Right lung (tissue), 10 donors: Measurements from ENCODE around the gene KRT82. TPM values are rescaled to one million over a fixed set of nuclear protein-coding genes. Genes with fewer than 3 reads are reported as not detected.
"Not testable (repeated sequence)": the region's sequence is repeated elsewhere in the genome, so short reads cannot be mapped to it uniquely, and the experiment has no call there.

Experiments
- DNase-seq, 2 donors: peaks; one replicate each; pipeline ENCODE4 v3.0.0-alpha.2; 2013
- long read RNA-seq, 8 donors: transcript quantifications; one replicate each; lab custom pipeline, GENCODE V29; 2026
- polyA plus RNA-seq, 5 donors: library from polyadenylated mRNA; unstranded; fragments of 120-200 nt; gene quantifications; one replicate each; pipeline versions ENCODE4 v1.2.1 to v1.2.3, GENCODE V29; 2013; ENCODE audit warnings: inconsistent platforms in 1 of 5, low replicate concordance in 1 of 5; ENCODE audit not compliant: insufficient read length in 5 of 5, insufficient read depth in 1 of 5

Gene KRT82
- polyA plus RNA-seq = not detected
- long read RNA-seq, donor 1 = 0 reads
- long read RNA-seq, donor 2 = 0 reads
- long read RNA-seq, donor 3 = 0 reads
- long read RNA-seq, donor 4 = 0 reads
- long read RNA-seq, donor 5 = 0 reads
- long read RNA-seq, donor 6 = 0 reads
- long read RNA-seq, donor 7 = 0 reads
- long read RNA-seq, donor 8 = 0 reads

DNA sequence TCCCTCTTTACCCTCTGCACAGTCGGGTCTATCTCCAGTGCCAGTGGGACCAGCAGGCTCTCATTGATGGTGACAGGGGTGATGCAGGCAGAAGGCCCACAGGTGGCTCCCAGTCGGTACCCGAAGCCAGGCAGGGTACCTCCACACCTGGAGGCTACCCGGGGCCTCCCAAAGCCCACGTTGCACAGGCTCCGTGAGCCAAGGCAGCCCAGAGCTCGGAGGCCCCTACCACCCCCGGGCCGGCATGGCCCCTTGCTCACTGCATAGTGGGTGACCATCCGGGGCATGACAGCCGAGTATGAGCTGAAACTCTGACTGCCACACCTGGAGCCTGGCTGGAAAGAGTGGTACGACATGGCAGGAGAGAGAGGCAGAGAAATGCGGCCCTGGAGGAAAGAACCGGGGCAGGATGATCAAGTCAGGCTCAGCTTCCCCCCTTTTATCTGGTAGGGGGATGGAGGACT lies at the start of gene KRT82:
KRT82 (minus strand) TSS at position 414 of the 464 bp plus-strand sequence; CDS start at position 356, 58 bp downstream.
- no peak for DNase-seq

DNA sequence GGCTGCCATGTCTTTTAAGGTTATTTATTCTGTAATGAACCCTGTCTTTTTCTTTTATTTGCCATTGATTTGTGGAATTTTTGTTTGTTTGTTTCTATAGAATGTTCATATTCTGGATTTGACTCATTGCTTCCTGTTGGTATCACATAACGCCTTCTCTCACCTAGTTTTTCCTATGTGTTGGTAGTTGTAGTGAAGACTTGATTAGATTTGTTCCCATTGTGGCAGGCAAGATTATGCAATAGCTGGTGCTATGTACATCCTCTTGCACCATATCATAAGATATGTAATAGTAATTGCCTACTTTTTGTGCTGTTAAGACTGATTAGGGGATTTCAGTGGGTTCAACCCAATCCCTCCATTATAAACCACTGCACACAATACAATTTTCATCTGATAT lies 49.7 kb upstream of the KRT82 start:
- DNase-seq = no peak

DNA sequence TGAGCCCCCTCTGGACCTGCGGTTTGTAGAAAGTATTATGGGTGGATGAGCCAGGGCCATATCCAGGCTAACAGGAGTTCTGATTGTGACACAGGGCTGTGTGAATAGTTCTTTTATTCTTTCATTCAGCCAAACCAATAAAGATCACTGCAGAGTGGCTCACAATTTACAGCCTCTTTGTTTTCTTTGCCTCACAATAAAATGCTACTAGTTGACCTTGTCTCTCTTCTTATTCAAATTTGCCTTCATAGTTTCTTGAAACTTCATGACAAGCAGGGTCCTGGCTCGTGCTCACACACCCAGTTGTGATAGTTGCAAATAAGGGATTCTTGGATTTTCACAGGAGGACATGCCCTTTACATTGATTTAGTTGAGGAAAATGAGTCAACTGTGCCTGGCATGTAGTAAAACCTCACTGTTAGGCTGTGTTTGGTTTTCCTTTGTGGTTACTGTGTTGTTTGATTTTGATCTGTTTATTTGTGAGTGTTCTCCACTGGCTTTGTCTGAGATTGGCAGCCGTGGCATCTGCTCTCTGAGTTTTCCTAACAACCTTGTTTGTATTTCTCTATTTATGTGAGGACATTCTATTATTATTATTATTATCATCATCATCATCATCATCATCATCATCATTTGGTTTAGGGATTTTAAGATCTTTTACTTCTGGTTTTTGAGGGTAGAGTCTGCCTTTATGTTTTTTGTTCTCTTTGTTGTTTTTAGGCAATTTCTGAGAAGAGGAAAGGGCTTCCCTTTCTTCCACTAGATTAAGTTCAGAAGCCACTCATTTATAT lies 48.5 kb upstream of the KRT82 start:
- no peak for DNase-seq

DNA sequence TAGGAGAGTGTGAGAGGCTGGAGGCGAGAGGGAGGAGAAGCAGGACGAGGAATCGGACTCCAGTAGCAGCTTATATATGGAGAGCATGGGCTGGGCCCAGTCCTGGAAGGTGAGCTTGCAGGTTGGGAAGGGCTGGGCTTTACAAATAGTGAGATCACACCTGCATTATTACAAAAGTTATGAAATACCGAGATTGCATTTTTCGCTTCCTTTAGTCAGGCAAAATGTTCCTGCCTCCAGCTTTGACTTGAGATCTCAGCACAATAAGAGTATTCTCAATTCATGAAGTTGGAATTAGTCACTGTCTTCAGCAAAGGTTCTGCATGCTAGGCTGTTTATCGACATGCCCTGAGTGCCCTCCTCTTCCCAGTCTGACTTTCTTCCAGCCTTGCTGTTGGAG lies 46.0 kb upstream of the KRT82 start, which contains the start of gene KRT6B:
KRT6B (minus strand) TSS at position 46 of the 400 bp plus-strand sequence. CDS start 68 bp downstream, outside the sequence.
- no peak for DNase-seq

DNA sequence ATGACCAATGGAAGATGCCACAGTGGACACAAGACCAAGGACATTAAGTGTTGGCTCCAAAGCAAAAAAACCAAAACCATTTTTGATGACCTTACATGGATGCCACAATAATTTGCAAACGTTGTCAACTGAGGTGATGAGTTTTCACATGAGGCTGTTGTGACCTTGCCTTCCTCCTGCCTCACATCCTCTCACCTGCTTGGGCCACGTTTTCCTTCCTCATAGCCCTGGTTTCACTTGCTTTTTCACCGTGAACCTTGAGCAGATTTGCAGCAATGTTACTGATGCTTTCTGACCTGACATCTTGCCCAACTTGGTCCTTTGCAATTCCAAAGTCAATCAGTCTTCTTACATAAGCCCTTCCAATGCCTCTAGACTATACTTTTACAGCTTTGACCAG lies 42.1 kb upstream of the KRT82 start:
- no peak for DNase-seq

DNA sequence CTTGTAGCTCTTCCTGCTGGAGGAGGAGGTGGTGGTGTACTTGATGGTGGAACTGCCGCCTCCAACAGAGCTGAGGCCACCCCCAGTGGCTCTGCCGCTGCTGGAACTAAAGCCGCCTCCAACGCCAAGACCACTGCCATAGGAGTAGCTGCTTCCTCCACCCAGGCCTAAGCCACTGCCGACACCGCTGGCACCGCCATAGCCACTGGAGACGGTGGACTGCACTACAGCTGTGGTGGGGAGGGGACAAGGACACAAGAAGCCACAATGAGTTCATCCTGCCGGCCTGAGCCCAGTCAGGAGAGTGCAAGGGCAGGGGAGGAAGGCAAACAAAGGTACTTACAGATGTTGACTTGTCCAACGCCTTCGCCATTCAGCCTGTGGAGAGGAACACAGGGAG lies 41.1 kb upstream of the KRT82 start:
- not testable (repeated sequence) for DNase-seq

DNA sequence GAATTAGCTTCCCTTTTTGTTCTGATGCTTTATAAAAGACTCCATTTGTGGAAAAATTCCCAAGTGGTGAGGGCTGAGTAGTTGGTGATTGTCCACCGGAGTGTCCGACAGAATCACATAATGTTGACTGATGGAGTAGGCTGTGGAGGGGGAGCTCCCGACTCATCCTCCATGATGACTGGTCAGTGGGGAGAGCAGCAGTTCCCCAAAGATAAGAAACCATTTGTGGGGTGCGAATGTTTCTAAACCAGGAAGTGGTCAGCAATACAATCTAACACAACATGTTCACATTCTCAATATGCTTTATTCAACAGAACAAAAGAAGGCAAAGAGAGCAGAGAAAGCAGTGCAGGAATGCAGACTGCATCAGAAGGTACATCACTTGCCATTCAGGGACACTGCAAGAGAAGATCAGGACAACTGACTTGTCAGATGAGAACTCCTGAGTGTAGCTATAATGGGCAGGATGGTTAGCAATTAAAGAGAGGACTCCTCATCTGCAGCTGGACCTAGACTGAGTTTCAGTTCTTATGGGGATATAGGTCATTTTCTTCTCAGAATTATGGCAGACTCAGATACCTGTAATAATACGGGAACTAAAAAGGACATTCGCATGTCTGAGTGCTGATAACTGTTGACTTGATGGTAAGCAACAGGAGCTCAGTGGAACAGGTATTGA lies 40.4 kb upstream of the KRT82 start:
- DNase-seq = no peak

DNA sequence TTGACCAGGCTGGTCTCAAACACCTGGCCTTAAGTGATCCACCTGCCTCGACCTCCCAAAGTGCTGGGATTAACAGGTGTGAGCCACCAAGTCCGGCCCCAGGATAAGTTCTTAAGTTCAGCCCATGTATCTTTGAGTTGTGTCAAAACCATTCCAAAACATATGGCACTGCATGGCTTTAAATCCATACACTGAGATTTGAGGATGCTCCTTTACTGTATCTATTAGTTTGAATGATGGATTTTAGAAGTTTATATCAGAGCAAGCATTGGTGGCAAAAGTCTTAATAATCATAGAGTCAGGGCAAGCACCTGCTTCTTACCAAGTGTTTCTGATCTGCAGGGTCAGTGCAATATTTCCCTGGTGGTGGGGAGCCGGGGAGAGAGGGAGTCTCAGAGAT lies 39.7 kb upstream of the KRT82 start:
- no peak for DNase-seq

DNA sequence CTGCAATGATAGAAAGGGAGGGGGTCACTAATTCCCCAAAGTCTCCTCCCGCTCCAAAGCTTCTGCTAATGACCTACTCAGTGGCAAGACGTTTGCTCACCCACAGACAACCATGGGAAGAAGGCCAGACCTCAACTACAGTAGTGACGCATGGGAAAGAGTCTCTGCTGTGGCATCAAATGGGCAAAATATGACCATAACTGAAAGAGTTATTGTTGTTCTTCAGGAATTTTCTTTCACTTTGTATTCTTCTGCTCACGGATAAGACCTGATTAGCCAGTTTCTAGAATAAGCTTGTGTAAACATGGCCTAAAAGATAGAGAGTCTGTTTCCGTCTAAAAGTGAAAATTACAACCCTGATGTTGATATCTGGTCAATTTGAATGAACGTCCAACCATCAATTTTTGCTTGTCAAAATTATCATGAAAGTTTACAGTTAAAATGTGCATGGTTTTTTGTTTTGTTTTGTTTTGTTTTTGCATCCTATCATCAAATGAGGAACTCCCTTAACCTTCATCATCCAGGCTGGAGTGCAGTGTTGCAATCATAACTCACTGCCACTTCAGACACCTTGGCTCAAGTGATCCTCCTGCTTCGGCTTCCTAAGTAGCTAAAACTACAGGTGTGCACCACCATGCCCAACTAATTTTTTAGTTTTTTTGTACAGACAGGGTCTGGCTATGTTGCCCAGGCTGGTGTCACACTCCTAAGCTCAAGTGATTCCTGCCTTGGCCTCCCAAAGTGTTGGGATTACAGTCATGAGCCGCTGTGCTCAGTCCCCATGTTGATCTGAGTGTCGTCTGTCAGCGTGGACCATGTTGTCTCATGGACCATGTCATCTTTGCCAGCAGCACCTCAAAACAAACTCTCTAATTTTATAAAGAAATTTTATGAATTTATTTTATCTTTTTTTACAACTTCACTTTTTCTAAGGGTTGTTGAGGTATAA lies 38.8 kb upstream of the KRT82 start:
- no peak for DNase-seq

DNA sequence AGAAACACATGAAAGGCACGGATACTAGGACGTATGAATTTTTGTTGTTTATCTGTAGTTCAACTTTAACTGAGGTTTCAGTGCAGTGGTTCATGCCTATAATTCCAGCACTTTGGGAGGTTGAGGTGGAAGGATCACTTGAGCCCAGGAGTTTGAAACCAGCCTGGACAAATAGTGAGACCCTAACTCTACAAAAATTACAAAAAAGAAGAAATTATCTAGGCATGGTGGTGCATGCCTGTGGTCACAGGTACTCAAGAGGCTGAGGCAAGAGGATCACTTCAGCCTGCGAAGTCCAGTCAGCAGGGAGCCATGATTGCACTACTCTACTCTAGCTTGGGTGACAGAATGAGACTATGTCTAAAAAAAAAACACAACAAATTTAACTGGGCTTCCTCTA lies 37.8 kb upstream of the KRT82 start:
- DNase-seq = no peak

DNA sequence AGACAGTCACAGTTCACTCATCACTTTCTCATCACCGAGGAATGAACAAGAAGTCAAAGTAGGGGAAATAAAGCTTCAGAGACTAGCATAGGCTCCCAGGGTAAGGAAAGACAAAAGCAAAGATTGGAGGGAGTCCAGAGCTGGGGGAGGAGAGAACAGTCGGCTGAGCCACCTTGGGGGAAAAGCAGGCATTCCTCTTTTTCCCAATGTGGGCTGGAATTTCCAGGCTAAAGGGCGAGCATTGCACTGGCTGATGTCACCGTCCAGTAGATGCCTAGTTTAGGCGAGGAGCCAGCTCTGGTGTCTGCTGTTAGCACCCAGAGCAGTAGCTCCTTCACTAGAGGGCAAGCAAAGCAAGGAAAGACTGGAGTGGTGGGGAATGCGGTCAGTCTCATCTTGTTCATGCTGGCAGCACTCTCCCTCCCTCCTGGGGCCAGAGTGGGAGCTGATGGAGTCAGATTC lies 36.5 kb upstream of the KRT82 start:
- no peak for DNase-seq

DNA sequence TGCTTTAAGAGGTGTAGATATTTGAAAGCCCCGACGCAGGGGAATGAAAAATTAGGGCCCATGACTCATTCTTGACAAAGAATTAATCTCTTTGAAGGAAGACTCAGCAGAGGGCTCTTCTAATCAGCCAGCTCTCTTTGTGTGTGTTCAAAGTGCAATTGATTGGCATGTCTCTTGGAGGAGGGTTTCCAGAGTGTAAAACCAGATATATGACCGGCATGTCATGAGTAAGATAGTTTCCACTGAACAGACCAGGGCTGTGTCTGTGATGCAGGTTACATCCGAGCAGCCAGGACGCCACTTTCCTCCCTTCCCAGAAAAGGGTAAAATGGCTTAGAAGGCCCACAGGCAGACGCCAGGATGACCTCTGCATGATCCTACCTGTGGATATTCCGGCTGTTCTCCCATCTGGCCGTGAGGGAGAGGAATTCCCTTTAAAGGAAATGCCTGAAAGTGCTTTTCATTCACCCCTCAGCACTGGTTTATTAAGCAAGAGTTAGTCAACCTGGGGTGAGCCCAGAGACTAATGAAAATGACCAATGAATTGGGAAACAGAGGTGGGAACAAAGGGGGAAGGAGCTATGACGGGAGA lies 35.3 kb upstream of the KRT82 start:
- DNase-seq = no peak

DNA sequence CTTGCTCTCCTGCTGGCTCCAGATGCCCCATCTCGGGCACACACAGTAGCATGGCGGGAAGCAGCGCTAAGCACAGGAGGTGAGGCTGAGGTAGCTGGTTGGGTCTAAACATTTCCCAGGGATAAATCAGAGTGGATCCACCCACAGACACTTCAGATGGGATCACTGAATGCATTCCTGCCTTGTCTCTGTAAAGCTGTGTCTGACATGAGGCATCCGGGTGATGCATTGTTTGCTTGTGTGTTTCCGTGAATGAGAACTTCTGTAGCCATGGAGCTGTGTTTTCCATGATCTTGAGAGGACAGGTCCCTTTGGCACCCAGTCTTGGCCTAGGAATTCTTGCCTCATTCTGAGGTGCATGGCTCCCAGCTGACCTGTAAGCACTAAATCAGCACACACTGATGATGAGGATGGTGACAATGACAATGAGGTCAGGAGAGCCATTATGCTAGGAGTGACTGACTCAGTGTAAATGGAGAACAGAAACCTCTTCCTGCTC lies 34.7 kb upstream of the KRT82 start:
- no peak for DNase-seq

DNA sequence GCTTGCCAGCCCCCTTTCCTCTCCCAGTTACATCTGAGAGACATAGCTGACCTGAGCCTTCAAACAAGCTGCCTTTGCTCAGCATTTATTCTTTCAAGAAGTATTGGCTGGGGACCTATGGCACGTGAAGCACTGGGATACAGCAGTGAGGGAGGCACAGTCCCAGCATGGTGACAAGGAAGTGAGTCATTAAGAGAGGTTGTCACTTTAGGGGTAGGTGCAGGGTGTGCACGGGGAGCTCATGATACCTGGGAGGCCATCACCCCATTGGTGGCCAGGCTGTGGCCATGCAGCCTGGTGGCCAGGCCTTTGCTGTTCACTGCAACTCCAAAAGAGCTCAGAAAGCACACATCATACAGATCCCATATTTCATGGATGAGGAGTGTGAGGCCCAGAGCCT lies 33.7 kb upstream of the KRT82 start:
- no peak for DNase-seq

DNA sequence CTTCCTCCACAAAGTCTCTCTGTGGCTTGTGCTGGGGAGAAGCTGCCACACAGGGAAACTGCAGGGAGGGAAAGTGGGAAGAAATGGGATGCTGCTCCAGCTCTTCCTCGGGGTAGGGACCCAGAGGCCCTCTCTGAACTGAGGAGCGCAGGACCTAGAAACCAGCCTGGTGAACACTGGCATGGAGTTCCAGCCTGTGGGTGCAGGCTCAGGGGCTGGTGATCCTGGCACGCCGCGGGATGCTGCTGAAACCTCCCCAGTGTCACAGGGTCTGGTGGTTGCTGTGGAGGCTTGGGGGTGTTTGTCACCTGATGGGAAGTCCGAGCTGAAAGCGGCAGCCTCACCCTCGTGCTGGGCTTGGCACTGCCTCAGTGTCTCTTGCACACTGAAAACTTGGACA lies 33.3 kb upstream of the KRT82 start:
- no peak for DNase-seq

DNA sequence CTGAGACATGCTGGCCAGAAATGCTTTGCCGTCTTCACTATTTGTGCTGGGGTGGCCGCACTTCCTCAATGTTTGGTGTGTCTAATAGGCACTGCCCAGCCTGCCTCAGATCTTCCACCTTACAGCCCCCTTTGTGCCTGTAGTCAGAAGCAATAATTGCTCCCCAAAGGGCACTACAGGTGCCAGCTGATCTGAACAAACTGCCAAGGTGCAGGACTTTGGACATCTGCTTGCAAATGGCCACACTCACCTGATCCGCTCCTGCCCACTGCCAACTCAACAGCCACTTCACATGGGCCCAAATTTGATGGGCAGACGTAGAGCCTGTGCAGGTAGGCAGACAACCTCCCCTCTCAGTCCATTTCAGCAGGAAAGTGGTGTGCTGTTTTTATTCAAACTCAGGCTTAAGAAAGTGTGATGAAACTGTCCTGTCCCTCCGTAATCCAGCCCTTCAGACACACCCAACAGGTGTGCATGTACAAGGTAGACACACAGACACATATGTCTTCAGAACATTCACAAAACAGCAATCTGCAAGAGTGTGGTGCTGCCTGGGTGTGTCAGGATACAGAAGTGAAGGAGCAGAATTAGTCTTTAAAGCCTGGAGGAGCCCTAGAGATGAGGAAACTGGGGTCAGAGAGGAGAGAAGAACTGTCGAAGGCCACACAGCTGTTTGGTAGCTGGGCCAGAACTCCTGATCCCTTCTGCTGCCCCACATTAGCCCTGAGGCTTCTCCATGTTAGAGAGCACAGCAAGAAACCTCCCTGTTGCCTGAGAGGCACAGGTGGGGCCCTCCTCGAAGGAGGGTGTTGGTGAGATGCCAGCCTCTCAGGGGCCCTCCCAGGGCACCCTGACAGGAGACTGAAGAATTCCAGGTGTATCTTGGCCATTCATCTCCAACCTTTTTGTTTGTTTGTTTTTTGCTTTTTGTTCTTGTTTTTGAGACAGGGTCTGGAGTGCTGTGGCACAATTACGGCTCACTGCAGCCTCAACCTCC lies 32.5 kb upstream of the KRT82 start:
- no peak for DNase-seq

DNA sequence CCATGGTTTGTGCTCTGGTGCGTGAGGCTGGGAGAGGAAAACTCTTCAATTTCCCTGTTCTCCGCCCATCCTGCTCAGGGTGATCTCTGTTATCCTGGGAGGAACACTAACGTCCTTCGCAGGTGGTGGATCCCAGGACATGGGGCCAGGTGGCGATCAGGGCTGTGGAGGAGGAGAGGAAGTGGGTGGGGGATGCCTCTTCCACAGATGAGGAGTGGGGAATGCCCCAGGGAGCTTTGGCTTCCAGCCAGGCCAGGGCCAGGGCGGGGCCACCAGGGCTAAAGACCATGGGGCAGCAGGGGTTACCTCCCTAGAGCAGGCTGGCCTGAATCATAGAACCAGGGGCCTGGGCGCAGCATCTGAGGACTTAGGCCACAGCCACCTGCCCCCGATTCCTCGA lies 31.4 kb upstream of the KRT82 start:
- DNase-seq = no peak

DNA sequence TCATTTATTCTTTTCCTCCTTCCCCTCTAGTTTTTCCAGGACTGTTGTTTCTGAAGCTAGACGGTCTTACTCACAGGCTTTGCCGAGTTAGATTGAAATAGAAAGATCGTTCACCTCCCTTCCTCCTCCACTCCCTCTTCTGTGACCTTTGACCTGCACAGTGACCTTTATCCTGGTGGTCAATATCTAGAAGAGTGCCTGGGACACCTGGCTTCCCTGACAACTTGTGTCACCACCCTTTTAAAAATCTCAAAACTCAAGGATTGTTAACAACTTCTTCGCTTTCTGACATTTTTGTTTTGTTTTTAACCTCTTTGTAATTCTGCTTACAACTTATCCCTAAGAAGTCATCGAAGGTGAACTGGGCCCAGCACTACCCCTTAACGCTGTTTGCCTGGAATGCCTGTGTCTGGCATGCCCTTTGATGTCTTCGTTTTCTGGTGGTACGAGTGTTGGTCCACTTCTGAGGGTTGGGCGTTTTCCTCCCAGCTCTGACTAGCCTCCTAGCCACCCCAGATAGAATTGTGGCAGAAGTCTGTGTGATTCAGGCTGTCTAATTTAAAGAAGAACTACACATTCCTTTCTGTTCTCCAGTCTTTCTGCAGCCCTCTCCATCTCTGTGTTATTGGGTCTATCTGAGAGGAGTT lies 30.8 kb upstream of the KRT82 start:
- no peak for DNase-seq
